Testis (tissue), 3 donors: ENCODE measurements around the gene MGAT3. TPM values are rescaled to one million over a fixed set of nuclear protein-coding genes. Genes with fewer than 3 reads are reported as not detected.

Experiments
- DNase-seq: peaks from one replicate; pipeline ENCODE4 v3.0.0-alpha.2; 2019
- H3K27ac ChIP-seq, 2 donors: fragments of 200-600 bp; sonication (generic); one replicate each; pipeline ENCODE4 v1.5.1; 2019
- H3K27me3 ChIP-seq: fragments of 200-600 bp; sonication (generic); one replicate; pipeline ENCODE4 v1.5.1; 2019
- H3K36me3 ChIP-seq: fragments of 200-600 bp; sonication (generic); one replicate; pipeline ENCODE4 v1.5.1; 2017; ENCODE audit warnings: low read depth; ENCODE audit errors: missing control alignments
- H3K4me1 ChIP-seq: fragments of 200-600 bp; sonication (generic); one replicate; pipeline ENCODE4 v1.5.1; 2019
- H3K4me3 ChIP-seq, 2 donors: fragments of 200-600 bp; sonication (generic); one replicate each; pipeline ENCODE4 v1.5.1; 2017 to 2019
- H3K9me3 ChIP-seq: fragments of 200-600 bp; sonication (generic); one replicate; pipeline ENCODE4 v1.5.1; 2017
- POLR2A ChIP-seq: fragments of 450-650 bp; IDR thresholded peaks from one replicate; pipeline ENCODE4 v1.6.1; 2017; ENCODE audit warnings: antibody characterized with exemption, mild to moderate bottlenecking, moderate library complexity
- WGBS, 2 donors: methylation state at CpG; one replicate each; pipeline ENCODE4 v1.1.5; 2018; 5-methylcytosine and 5-hydroxymethylcytosine counted together
- intact Hi-C: fragments of 100-400 bp; cut with DNase I; formaldehyde crosslinking; loops from one replicate; pipeline ENCODE4 v1.15.1; 2023; ENCODE audit warnings: low total_unique reads
- polyA plus RNA-seq: library from polyadenylated mRNA; stranded (reverse); fragments of 350-450 nt; fragmentation: Illumina TruSeq; extraction: RNeasy Lipid Tissue Mini Kit (QIAGEN cat#74804); gene quantifications from one replicate; pipeline ENCODE4 v1.2.3, GENCODE V29; 2014; ENCODE audit warnings: low read depth, low replicate concordance; ENCODE audit not compliant: insufficient read depth
- total RNA-seq, 2 donors: library from RNA; depleted of rRNA; stranded (reverse); fragments of >200 nt; gene quantifications; one replicate each; pipeline ENCODE4 v1.2.3, GENCODE V29; 2016
- TF ChIP-seq, protein P1 (sequence below), 3 experiments: fragments of 450-650 bp in 2 of 3; fragments of 200-600 bp in 1 of 3; sonication (generic) in 1 of 3; IDR thresholded peaks; one replicate each; pipeline ENCODE4 v1.5.1; 2016 to 2019; ENCODE audit warnings: antibody characterized with exemption in 3 of 3, mild to moderate bottlenecking in 2 of 3, moderate library complexity in 1 of 3

MGAT3 gene
- total and polyA plus RNA-seq, 3 donors from 2014 or later = 4.6 to 9.7 (median 6.4) TPM

DNA sequence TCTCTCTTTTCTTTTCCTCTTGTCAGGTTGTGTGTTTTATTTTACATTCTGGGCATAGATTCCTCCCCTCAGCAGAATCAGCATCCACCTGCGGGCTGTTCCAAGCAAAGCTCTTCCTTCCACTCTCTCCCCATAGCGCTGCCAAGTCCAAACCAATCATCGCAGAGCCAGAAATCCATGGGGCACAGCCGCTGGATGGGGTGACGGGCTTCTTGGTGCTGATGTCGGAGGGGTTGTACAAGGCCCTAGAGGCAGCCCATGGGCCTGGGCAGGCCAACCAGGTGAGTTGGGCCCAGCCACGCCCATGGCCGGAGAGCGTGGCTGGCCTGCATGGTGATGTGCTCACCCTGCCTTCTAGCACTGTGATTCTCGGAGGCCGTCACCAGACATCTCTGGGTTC is 35.1 kb upstream of the MGAT3 start:
- WGBS, 2 donors = 93 to 96% methylated on average over 11 of the region's 11 CpGs

DNA sequence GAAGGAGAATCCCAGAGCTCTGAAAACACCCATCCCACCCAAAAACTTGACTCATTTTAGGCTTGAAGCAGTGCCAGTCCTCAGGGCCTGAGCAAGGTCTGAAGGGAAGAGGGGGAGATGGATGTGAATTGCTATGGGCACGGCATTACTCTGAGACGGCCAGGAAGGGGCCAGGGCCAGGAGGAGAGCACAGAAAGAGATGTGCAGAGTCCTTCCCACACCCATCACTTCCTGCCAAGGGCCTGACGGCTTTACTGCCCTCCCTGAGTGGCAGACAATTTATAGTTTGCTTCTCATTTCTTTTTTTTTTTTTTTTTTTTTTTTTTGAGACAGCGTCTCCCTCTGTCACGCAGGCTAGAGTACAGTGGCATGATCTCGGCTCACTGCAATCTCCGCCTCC is 34.7 kb upstream of the MGAT3 start:
- Histone ChIP-seq H3K9me3 (no peaks in the 10 kb centered on the region), H3K4me1 (no peaks in the 10 kb centered on the region), H3K27me3 (no peaks in the 10 kb centered on the region), H3K4me3 (no peak overlapping the region), H3K36me3 (peaks cover 4% of the 10 kb centered on the region), H3K27ac (no peak overlapping the region)
- WGBS, 2 donors = 80 to 87% methylated on average over 7 of the region's 7 CpGs
- intact Hi-C loops = no loop called here
- DNase-seq = no peak
- TF ChIP-seq, protein P1, sequence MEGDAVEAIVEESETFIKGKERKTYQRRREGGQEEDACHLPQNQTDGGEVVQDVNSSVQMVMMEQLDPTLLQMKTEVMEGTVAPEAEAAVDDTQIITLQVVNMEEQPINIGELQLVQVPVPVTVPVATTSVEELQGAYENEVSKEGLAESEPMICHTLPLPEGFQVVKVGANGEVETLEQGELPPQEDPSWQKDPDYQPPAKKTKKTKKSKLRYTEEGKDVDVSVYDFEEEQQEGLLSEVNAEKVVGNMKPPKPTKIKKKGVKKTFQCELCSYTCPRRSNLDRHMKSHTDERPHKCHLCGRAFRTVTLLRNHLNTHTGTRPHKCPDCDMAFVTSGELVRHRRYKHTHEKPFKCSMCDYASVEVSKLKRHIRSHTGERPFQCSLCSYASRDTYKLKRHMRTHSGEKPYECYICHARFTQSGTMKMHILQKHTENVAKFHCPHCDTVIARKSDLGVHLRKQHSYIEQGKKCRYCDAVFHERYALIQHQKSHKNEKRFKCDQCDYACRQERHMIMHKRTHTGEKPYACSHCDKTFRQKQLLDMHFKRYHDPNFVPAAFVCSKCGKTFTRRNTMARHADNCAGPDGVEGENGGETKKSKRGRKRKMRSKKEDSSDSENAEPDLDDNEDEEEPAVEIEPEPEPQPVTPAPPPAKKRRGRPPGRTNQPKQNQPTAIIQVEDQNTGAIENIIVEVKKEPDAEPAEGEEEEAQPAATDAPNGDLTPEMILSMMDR (IDR thresholded peaks at IDR 0.05) = no peak
- TF ChIP-seq POLR2A = no peak

More for the DNA sequence above, 35.1 kb upstream of the MGAT3 start:
- Histone ChIP-seq H3K4me1 (no peaks in the 10 kb centered on the region), H3K27me3 (no peaks in the 10 kb centered on the region), H3K4me3 (no peak overlapping the region), H3K36me3 (no peaks in the 10 kb centered on the region), H3K9me3 (no peaks in the 10 kb centered on the region), H3K27ac (no peak overlapping the region)
- DNase-seq = no peak
- intact Hi-C loops = no loop called here
- TF ChIP-seq, protein P1 (IDR thresholded peaks at IDR 0.05) = no peak
- TF ChIP-seq POLR2A = no peak

DNA sequence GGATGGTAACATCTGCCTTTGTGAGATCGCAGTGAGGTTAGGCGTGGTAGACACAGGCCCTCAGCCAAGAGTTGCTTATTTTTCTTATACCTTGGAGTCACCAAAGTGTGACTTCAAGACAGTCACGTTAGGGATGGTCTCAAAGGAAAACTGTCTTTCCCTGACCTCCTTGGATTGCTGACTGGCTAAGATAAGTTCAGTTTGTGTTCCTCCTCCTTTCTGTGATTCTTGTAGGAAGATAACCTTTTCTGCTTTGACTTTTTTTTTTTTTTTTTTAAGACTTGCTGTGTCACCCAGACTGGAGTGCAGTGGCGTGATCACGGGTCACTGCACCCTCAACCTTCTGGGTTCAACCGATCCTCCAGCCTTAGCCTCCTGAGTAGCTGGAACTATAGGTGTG is 34.1 kb upstream of the MGAT3 start:
- Histone ChIP-seq H3K27ac (no peak overlapping the region), H3K4me1 (no peaks in the 10 kb centered on the region), H3K4me3 (no peak overlapping the region), H3K36me3 (peaks cover 7% of the 10 kb centered on the region), H3K9me3 (no peaks in the 10 kb centered on the region), H3K27me3 (no peaks in the 10 kb centered on the region)
- DNase-seq = no peak
- intact Hi-C loops = no loop called here
- 88 to 93% methylated on average over 5 to 6 of the region's 6 CpGs for WGBS, 2 donors
- no peak for TF ChIP-seq POLR2A
- TF ChIP-seq, protein P1 (IDR thresholded peaks at IDR 0.05) = no peak

DNA sequence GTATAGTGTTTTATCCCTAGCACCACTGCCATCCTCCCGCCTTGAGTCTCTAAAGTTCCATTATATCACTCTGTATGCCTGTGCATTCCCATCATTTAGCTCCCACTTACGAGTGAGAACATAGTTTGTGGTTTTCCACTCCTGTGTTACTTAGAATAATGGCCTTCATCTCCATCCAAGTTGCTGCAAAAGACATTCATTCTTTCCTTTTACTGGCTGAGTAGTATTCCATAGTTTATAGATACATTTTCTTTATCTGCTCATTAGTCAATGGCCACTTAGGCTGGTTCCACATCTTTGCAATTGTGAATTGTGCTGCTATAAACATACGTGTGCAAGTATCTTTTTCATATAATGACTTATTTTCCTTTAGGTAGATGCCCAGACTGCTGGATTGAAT is 32.8 kb upstream of the MGAT3 start:
- WGBS, 2 donors = 82 to 90% methylated on average over 3 of the region's 3 CpGs
- Histone ChIP-seq H3K4me1 (no peaks in the 10 kb centered on the region), H3K36me3 (peaks cover 7% of the 10 kb centered on the region), H3K27ac (no peak overlapping the region), H3K27me3 (no peaks in the 10 kb centered on the region), H3K9me3 (no peaks in the 10 kb centered on the region), H3K4me3 (no peak overlapping the region)
- TF ChIP-seq, protein P1 (IDR thresholded peaks at IDR 0.05) = no peak
- TF ChIP-seq POLR2A = no peak
- intact Hi-C loops = no loop called here
- no peak for DNase-seq

DNA sequence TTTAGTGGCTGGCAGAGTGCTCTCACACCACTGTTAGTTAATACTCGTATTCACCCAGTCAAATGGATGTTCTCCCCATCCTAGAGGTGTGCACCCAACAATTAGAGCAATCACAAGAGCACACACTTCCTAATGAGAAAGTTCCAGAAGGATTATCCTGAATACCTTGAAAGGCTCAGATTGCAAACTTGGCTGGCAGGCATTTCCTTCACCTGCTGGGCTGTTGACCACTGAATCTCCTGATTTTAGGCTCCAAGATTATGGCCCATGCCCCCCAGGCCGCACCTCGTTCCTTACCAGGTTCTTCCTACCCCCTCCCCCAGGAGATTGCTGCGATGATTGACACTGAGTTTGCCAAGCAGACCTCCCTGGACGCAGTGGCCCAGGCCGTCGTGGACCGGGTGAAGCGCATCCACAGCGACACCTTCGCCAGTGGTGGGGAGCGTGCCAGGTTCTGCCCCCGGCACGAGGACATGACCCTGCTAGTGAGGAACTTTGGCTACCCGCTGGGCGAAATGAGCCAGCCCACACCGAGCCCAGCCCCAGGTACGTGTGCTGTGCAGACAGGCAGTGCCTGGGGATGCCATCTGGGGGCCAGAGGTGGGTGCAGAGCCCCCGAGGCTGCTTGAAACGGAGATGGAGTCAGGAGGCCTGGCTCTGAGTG is 30.3 kb upstream of the MGAT3 start:
- TF ChIP-seq, protein P1 (IDR thresholded peaks at IDR 0.05) = no peak
- no peak for TF ChIP-seq POLR2A
- Histone ChIP-seq H3K36me3 (peaks cover 7% of the 10 kb centered on the region), H3K27ac (no peak overlapping the region)

More for the DNA sequence above, 30.3 kb upstream of the MGAT3 start:
- WGBS, 2 donors = 95 to 98% methylated on average over 10 to 20 of the region's 20 CpGs
- DNase-seq = no peak
- Histone ChIP-seq H3K27me3 (no peaks in the 10 kb centered on the region), H3K9me3 (no peaks in the 10 kb centered on the region), H3K4me1 (peaks cover 11% of the 10 kb centered on the region), H3K4me3 (no peak overlapping the region)
- intact Hi-C loops = no loop called here
